SK-N-MC (cell line): ENCODE measurements around the gene TRMT11.

ENCODE experiments used
- EZH2 ChIP-seq: fragments of 200-600 bp; sonication (generic); IDR thresholded peaks from one replicate; pipeline ENCODE4 v1.6.1; 2017; ENCODE audit warnings: antibody characterized with exemption
- FOXP2 ChIP-seq: optimal IDR thresholded peaks from 2 replicates; pipeline ENCODE3; 2011; ENCODE audit warnings: mild to moderate bottlenecking, moderate library complexity; ENCODE audit not compliant: insufficient read depth; ENCODE audit errors: extremely low read length, control extremely low read depth
- POLR2AphosphoS5 ChIP-seq: IDR thresholded peaks from 2 replicates; pipeline ENCODE4 v1.6.1; 2012; ENCODE audit warnings: mild to moderate bottlenecking, low read depth, low read length, borderline replicate concordance

- TF ChIP-seq POLR2AphosphoS5, result no peak
- TF ChIP-seq EZH2, result no peak
- no peak for TF ChIP-seq FOXP2
Observed at GRCh38 chr6:126048635-126049034, 62.3 kb downstream of the TRMT11 start.
